HG03520 (cell line): Measurements from ENCODE around the gene ECHS1.
"Not testable (repeated sequence)": the region's sequence is repeated elsewhere in the genome, so short reads cannot be mapped to it uniquely, and the experiment has no call there.

ENCODE experiments used
- ATAC-seq: cut with Tn5 transposase; IDR thresholded peaks from one replicate; pipeline ENCODE4 v1.9.1; 2021; ENCODE audit warnings: mild to moderate bottlenecking, moderate library complexity; ENCODE audit not compliant: unreplicated experiment

Gene ECHS1

DNA sequence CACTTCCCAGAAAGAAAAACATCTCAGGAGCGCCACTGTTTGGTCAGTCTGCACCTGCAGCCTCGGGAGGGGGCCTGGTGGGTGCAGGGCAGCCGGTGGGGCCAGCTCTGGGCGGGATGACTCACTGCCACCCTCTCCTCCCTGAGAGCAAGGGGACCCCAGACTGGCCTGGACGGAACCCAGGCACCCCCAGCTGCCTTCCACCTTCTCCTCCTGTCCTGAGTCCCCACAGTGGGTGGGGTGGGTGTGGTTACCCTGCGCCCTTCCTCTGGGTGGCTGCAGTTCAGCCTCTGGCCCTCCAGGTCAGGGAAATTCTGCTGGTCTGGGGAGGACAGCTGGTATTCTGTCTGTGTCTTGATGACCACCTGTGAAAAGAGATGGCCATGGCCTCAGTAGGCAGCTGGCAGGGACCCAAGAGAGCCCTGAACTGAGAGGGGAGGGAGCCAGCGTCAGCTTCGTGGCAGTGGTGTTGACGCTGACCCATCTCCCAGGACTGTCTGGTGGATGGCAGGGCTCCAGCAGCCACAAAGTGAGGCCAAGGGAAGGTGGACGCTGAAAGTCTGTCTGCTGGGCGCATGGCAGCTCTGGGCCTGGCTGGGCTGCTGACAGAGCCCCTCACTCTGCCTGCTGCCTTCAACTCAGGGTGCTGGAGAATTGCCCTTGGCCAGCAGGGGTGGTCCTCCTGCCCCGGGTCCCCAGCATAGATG is 45.4 kb downstream of the ECHS1 start:
- no peak for ATAC-seq

- ATAC-seq, result no peak
Observed at GRCh38 chr10:133326745-133327650, 46.2 kb downstream of the ECHS1 start.

- no peak for ATAC-seq
Observed at GRCh38 chr10:133326223-133326551, 47.0 kb downstream of the ECHS1 start.

DNA sequence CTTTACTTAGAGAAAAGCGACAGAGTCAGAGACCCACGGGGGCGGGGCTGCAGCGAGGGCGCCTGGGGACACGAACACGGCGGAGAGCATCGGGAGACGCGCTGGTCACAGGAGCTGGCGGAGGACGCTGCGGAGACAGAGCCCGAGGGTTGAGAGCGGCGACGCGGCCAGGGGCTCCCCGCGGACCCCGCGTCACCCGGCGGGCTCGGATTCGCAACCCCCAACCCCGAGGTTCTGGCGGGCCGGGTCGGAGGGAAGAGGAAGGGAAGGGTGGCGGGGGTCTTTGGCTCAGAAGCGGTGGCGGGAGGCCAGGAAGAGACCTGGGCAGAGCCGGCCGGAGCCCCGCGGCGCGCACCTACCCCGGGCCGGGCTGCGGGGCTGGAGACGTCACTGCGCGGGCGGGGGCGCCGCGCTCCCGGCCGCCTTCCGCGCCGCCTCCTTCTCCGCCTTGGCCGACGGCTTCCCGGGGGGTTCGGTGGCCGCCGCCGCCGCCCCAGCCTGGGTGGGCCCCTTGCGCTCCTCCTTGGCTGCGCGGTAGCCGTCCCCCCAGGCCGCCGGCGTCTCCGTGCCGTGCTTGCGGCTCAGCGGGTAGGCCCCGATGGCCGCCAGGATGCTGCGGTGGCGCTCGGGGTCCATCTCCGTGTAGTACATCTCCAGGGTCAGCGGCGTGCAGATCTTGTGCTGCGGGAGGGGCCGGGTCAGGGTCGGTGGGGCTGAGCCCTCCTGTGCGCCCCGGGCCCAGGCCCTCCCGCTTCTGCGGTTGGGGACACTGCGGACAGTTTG is 47.5 kb downstream of the ECHS1 start:
- ATAC-seq, result no peak

DNA sequence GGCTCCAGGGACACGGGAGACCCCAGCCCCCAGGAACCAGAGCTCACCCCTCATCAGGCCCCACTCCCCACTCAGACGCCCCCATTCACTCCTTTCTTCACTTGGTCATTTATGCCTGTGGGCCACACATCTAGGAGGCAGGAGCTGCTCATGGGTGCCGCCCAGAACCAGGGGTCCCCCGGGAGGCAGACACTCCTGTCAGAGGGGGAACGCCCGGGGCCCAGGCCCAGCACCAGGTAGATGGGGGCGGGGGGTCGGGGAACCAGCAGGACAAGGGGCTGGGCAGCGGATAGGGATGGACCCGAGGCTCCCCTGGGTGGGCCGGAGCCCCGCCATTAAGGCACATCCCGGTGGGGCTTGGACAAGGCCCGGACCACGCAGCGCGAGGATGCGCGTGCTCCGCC is 48.3 kb downstream of the ECHS1 start:
- ATAC-seq, result no peak

DNA sequence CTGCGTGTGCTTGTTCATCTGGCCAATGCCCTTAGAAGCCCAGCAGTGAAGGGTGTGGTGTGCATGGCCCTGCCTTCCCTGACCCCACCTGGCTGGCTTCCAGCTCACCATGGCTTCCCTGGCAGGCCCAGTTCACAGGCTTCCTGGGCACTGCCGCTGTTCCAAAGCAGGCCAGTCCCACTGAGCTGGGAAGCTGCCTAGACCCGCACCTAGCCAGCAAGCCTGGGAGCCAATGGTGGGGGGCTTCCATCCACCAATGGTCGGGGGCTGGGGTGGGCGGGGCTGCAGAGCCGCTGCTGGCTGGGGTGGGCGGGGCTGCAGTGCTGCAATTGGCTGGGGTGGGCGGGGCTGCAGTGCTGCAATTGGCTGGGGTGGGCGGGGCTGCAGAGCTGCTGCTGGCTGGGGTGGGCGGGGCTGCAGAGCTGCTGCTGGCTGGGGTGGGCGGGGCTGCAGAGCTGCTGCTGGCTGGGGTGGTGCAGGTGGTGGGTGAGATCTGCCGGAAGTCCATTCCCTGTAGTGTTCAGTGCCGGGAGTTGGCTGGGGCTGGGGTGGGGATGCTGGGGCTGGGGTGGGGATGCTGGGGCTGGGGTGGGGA is 48.9 kb downstream of the ECHS1 start:
- no peak for ATAC-seq

DNA sequence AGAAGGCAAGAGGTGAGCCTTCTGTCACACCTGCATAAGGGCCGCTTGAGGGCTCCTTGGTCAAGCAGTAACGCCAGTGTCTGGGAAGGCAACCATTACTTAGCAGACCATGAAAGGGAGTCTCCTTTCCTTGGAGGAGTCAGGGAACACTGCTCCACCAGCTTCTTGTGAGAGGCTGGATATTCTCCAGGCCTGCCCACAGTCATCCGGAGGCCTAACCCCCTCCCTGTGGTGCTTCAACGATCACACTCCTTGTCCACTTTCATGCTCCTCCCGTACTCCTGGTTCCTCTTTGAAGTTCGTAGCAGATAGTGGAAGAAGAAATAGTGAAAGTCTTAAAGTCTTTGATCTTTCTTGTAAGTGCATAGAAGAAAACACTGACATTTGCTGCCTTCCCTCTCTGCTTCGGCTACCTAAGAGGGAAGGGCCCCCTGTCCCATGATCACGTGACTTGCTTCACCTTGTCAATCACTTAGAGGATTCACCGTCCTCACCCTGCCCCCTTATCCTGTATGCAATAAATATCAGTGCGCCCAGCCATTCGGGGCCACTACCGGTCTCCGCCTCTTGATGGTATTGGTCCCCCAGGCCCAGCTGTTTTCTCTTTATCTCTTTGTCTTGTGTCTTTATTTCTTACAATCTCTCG is 51.0 kb downstream of the ECHS1 start:
- ATAC-seq, result not testable (repeated sequence)

- ATAC-seq, result not testable (repeated sequence)
Observed at GRCh38 chr10:133320852-133321422, 52.2 kb downstream of the ECHS1 start.

- peak; percentile 94 for ATAC-seq
Observed at GRCh38 chr10:133318494-133319127, 54.5 kb downstream of the ECHS1 start.

- ATAC-seq, result no peak
Observed at GRCh38 chr10:133316732-133317131, 56.4 kb downstream of the ECHS1 start.

GRCh38 chr10:133316266-133316665 is 56.9 kb downstream of the ECHS1 start:
- no peak for ATAC-seq

DNA sequence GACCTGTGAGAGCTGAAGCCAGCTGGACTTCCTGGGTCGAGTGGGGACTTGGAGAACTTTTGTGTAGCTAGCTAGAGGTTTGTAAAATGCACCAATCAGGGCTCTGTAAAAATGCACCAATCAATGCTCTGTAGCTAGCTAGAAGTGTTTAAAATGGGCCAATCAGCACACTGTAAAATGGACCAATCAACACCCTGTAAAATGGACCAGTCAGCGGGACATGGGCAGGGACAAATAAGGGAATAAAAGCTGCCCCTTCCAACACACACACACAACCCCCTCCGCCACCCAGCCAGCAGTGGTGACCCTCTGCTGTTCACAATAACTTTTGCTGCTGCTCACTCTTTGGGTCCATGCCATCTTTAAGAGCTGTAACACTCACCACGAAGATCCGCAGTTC is 57.3 kb downstream of the ECHS1 start:
- ATAC-seq, result no peak

DNA sequence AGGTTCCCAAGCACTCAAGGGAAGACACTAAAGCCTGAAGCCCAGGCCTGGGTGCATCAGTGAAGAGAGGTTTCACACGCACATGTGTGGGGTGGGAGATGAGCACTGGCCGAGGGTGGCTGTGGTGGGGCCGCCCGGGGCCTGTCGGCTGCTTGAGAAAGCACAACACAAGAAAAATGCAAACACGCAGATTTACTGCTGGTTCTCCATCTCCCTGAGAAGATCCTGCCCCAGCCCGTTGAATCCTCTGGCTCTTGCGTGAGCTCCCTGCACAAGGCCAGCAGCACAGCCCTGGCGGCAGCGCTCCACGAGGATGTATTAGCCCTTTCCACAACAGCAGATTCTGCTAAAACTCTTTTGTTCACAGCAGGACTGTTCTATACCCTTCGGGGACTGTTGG is 58.2 kb downstream of the ECHS1 start:
- no peak for ATAC-seq

DNA sequence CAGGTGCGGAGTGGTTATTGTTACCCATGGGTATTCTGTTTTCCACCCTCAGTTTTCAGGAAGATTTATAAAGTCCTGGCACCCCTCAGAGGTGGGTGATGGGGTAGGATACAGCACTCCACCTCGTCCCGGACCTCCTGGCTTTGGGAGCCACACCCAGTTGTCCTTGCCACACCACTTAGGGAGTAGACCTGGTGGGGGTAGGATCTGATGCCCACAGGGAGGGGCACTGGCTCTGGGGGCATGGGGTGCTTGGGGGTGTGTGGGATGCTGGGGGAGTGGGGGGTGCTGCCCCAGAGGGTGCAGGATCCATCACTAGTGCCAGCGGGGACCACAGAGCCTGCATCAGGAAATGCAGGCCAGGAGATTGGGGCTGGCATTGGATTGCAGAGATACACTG is 60.0 kb downstream of the ECHS1 start:
- ATAC-seq, result no peak

GRCh38 chr10:133312769-133313145 is 60.4 kb downstream of the ECHS1 start:
- no peak for ATAC-seq
